ENCODE data around the gene AGAP1.

AGAP1 gene

DNA sequence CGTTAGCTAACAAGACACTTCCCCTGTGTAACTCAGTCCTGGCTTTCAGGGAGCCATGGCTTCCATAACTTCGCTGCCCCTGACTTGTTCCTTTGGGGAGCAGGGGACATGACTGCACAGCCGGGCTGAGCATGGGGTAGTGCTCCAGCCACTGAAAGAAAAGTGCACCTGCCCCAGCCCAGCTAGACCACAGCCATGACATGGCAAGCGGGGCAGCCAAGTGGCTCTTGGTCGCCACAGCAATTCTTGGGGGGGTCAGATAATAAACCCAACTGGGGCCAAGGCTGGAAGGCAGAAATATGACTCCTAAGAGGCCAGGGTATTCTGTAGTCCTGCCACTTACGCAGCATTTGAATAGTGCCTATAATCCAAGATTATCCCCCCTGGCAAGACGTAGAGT is 385.3 kb downstream of the AGAP1 start:
- Histone ChIP-seq H3K4me2 (ENCODE audit: low read length) (no peak overlapping the region), H3K36me3 (ENCODE audit: insufficient read depth, low read length) (no peaks in the 10 kb centered on the region), H3K4me1 (ENCODE audit: control insufficient read depth, insufficient read depth, low read length) (no peaks in the 10 kb centered on the region), H3K27me3 (ENCODE audit: control insufficient read depth, insufficient read depth, low read length) (no peaks in the 10 kb centered on the region), H3K9me3 (replicated peaks; ENCODE audit: low read length) (no peaks in the 10 kb centered on the region), H3K4me3 (ENCODE audit: low read length) (no peak overlapping the region), H3K9ac (ENCODE audit: low read depth, low read length) (no peak overlapping the region)

DNA sequence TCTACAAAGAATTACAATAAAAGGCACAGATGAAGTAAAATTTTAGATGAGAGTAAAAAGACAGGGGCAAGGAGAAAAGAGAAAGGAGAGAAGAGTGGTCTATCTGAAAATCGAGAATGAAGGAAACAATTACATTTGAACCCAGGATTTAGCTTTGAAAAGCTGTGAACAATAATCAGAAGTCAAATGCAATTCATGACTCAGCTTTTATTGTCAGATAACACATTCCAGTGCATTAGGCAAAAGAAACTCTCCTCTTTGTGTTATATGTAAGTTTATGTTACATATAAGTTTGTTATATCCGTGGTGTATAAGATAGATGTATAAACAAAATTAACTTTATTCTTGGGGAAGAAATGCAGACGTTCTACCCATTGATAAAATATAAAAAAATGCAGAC is 389.8 kb downstream of the AGAP1 start:
- no peak overlapping the region for H3K9ac ChIP-seq (ENCODE audit: low read depth, low read length)
- no peaks in the 10 kb centered on the region for H3K27me3 ChIP-seq (ENCODE audit: control insufficient read depth, insufficient read depth, low read length)
- no peak overlapping the region for H3K4me2 ChIP-seq (ENCODE audit: low read length)
- no peaks in the 10 kb centered on the region for H3K4me1 ChIP-seq (ENCODE audit: control insufficient read depth, insufficient read depth, low read length)
- no peaks in the 10 kb centered on the region for H3K9me3 ChIP-seq (replicated peaks; ENCODE audit: low read length)
- H3K36me3 ChIP-seq (ENCODE audit: insufficient read depth, low read length), result peaks cover 13% of the 10 kb centered on the region
- H3K4me3 ChIP-seq (ENCODE audit: low read length), result no peak overlapping the region

DNA sequence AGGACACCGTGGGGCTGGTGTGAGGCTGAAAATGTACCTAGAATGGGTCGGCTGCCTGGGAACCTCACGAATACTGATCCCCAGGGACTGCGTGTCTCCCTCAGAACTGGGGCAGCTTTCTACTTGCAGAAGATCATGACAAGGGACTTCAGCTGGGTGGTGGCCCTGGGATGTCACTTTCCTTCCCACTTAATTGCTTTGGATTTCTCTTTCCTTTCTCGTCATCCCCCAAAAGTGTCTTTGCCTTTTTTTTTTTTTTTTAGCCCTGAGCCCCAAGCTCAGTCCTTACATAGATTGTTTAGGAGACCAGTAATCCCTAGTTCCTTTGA is 395.4 kb downstream of the AGAP1 start:
- no peaks in the 10 kb centered on the region for H3K27me3 ChIP-seq (ENCODE audit: control insufficient read depth, insufficient read depth, low read length)
- no peak overlapping the region for H3K4me2 ChIP-seq (ENCODE audit: low read length)
- H3K4me3 ChIP-seq (ENCODE audit: low read length), result no peak overlapping the region
- H3K9me3 ChIP-seq (replicated peaks; ENCODE audit: low read length), result no peaks in the 10 kb centered on the region
- H3K4me1 ChIP-seq (ENCODE audit: control insufficient read depth, insufficient read depth, low read length), result no peaks in the 10 kb centered on the region
- H3K9ac ChIP-seq (ENCODE audit: low read depth, low read length), result no peak overlapping the region
- H3K36me3 ChIP-seq (ENCODE audit: insufficient read depth, low read length), result peaks cover 13% of the 10 kb centered on the region

DNA sequence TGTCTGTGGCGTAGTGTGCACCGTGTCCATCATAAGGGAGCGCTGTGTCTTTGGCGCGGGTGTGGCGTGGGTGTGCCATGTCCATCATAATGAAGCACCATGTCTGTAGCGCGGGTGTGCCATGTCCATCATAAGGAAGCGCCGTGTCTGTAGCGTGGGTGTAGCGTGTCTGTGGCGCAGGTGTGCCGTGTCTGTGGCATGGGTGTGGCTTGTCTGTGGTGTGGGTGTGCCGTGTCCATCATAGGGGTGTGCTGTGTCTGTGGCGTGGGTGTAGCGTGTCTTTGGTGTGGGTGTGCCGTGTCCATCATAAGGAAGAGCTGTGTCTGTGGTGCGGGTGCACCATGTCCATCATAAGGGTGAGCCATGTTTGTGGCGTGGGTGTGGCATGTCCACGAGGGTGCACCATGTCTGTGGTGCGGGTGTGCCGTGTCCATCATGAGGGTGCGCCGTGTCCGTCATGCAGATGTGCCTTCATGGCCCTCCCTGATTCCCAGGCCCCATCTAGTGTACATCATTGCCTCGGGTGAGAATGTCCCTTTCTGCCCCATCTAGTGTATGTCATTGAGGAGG is 399.4 kb downstream of the AGAP1 start:
- H3K4me2 ChIP-seq (ENCODE audit: low read length), result no peak overlapping the region
- no peaks in the 10 kb centered on the region for H3K4me1 ChIP-seq (ENCODE audit: control insufficient read depth, insufficient read depth, low read length)
- no peak overlapping the region for H3K4me3 ChIP-seq (ENCODE audit: low read length)
- no peak overlapping the region for H3K9ac ChIP-seq (ENCODE audit: low read depth, low read length)
- no peaks in the 10 kb centered on the region for H3K9me3 ChIP-seq (replicated peaks; ENCODE audit: low read length)
- H3K36me3 ChIP-seq (ENCODE audit: insufficient read depth, low read length), result peaks cover 5% of the 10 kb centered on the region
- H3K27me3 ChIP-seq (ENCODE audit: control insufficient read depth, insufficient read depth, low read length), result no peaks in the 10 kb centered on the region

DNA sequence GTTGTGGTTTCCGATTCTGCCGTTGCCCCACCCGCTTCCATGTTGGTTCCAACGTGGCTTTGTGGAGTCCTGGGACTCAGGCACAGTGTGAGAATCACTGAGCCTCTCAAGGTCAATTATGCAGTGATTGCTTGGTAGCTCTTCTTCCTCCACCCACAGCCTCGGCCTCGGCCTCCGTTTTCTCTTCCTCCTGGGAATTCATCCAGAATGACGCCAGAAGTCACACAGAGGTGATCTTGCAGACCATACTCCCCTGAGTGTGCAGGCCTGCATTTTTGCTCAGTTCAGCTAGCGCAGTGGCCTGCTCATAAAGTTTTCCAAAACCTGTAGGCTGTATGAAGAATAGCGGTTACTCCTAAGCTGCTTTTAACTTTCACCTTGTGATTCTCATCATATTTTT is 401.0 kb downstream of the AGAP1 start:
- H3K4me3 ChIP-seq (ENCODE audit: low read length), result no peak overlapping the region
- no peak overlapping the region for H3K9ac ChIP-seq (ENCODE audit: low read depth, low read length)
- H3K36me3 ChIP-seq (ENCODE audit: insufficient read depth, low read length), result peaks cover 5% of the 10 kb centered on the region
- H3K27me3 ChIP-seq (ENCODE audit: control insufficient read depth, insufficient read depth, low read length), result no peaks in the 10 kb centered on the region
- no peaks in the 10 kb centered on the region for H3K4me1 ChIP-seq (ENCODE audit: control insufficient read depth, insufficient read depth, low read length)
- H3K4me2 ChIP-seq (ENCODE audit: low read length), result no peak overlapping the region
- H3K9me3 ChIP-seq (replicated peaks; ENCODE audit: low read length), result no peaks in the 10 kb centered on the region

DNA sequence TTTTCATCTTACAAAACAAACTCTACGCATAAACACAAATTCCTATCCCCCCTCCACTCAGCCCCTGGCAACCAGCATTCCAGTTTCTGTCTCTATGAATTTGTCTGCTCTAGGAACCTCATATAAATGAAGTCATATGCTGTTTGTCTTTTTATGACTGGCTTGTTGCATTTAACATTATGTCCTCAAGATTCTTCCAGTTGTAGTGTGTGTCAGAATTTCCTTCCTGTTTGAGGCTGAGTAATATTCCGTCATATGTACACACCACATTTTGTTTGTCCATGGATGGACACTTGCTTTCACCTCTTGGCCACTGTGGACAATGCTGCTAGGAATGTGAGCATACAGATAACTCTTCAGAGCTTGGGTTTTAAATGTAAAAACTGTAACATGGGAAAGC is 402.2 kb downstream of the AGAP1 start:
- no peaks in the 10 kb centered on the region for H3K4me1 ChIP-seq (ENCODE audit: control insufficient read depth, insufficient read depth, low read length)
- no peaks in the 10 kb centered on the region for H3K9me3 ChIP-seq (replicated peaks; ENCODE audit: low read length)
- H3K4me2 ChIP-seq (ENCODE audit: low read length), result no peak overlapping the region
- no peak overlapping the region for H3K4me3 ChIP-seq (ENCODE audit: low read length)
- H3K36me3 ChIP-seq (ENCODE audit: insufficient read depth, low read length), result peaks cover 5% of the 10 kb centered on the region
- no peaks in the 10 kb centered on the region for H3K27me3 ChIP-seq (ENCODE audit: control insufficient read depth, insufficient read depth, low read length)
- no peak overlapping the region for H3K9ac ChIP-seq (ENCODE audit: low read depth, low read length)

DNA sequence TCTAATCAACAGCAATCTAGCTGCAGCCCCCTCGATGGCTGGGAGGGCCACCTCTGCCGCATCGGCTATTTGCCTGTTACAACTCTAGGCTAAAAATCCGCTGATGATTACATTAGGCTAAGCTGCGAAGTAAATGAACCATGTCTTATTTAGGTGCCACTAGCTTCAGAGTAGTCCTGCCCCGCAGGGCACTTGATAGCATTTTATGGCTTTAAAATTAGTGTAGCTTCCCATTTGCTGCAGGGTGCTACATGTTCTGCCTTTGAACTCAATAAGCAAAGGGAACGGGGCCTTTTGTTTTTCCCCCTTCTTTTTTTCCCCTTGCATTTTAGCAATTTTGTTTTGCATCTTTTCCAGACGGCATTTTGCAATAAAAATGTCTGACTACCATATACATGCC is 404.1 kb downstream of the AGAP1 start:
- Histone ChIP-seq H3K36me3 (ENCODE audit: insufficient read depth, low read length) (peaks cover 5% of the 10 kb centered on the region), H3K9me3 (replicated peaks; ENCODE audit: low read length) (no peaks in the 10 kb centered on the region), H3K4me2 (ENCODE audit: low read length) (no peak overlapping the region), H3K4me1 (ENCODE audit: control insufficient read depth, insufficient read depth, low read length) (no peaks in the 10 kb centered on the region), H3K4me3 (ENCODE audit: low read length) (no peak overlapping the region), H3K27me3 (ENCODE audit: control insufficient read depth, insufficient read depth, low read length) (no peaks in the 10 kb centered on the region), H3K9ac (ENCODE audit: low read depth, low read length) (no peak overlapping the region)

DNA sequence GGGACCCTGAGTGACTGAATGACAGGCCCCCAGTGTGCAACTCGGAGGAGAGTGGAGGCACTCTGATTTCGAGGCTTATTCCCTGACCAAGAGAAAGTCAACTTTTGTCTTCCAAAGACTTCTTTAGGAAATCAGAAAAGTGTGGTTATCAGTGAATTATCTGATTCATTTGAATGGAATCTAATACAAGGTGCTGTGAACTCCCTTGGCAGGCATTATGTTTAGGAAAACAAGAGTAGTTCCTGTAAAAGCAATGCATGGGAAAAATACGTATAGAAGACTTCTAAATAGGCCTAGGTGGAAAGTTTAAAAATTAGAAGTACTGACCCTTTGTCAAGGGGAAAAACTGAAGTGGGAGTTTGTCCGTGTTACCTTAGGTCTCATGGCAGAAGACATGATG is 404.9 kb downstream of the AGAP1 start:
- Histone ChIP-seq H3K9me3 (replicated peaks; ENCODE audit: low read length) (no peaks in the 10 kb centered on the region), H3K36me3 (ENCODE audit: insufficient read depth, low read length) (peaks cover 5% of the 10 kb centered on the region), H3K4me2 (ENCODE audit: low read length) (no peak overlapping the region), H3K4me1 (ENCODE audit: control insufficient read depth, insufficient read depth, low read length) (no peaks in the 10 kb centered on the region), H3K4me3 (ENCODE audit: low read length) (no peak overlapping the region), H3K27me3 (ENCODE audit: control insufficient read depth, insufficient read depth, low read length) (no peaks in the 10 kb centered on the region), H3K9ac (ENCODE audit: low read depth, low read length) (no peak overlapping the region)

DNA sequence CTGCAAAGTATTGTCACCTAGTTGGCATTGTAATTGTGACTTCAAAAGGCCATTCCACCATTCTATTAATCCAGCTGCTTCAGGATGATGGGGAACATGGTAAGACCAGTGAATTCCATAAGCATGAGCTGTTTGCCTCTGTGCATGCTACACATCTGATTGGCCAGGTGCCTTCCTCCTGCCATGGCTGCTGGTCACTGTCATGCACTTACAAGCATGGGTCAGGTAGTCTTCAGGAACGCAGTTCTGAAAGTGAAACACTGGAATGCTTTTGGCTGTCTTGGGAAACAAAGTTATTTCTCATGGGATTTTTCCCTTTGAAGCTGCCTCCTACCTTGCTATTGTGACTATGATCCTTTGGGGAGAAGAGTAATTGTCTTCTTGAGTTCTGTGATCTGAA is 406.8 kb downstream of the AGAP1 start:
- H3K4me2 ChIP-seq (ENCODE audit: low read length), result no peak overlapping the region
- H3K27me3 ChIP-seq (ENCODE audit: control insufficient read depth, insufficient read depth, low read length), result no peaks in the 10 kb centered on the region
- H3K4me3 ChIP-seq (ENCODE audit: low read length), result no peak overlapping the region
- H3K36me3 ChIP-seq (ENCODE audit: insufficient read depth, low read length), result peaks cover 5% of the 10 kb centered on the region
- no peaks in the 10 kb centered on the region for H3K4me1 ChIP-seq (ENCODE audit: control insufficient read depth, insufficient read depth, low read length)
- H3K9ac ChIP-seq (ENCODE audit: low read depth, low read length), result no peak overlapping the region
- no peaks in the 10 kb centered on the region for H3K9me3 ChIP-seq (replicated peaks; ENCODE audit: low read length)

DNA sequence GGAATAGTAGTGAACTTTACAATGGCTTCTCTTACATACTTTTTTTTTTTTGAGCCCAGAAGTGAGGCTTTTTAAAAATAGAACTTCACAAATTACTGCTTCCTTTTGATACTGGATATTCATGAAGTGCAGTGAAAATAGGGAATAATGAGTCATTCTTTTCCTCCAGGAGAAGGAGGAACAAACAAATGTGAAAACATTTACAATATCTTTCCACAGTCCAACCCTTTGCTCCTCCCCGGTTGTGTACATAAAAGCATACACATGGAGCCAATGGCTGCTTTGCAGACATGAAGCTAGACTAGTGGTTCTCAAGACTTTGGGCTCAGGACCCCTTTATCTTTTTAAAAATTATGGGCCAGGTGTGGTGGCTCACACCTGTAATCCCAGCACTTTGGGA is 407.4 kb downstream of the AGAP1 start:
- Histone ChIP-seq H3K9me3 (replicated peaks; ENCODE audit: low read length) (no peaks in the 10 kb centered on the region), H3K27me3 (ENCODE audit: control insufficient read depth, insufficient read depth, low read length) (no peaks in the 10 kb centered on the region), H3K4me1 (ENCODE audit: control insufficient read depth, insufficient read depth, low read length) (no peaks in the 10 kb centered on the region), H3K36me3 (ENCODE audit: insufficient read depth, low read length) (peaks cover 1% of the 10 kb centered on the region), H3K4me3 (ENCODE audit: low read length) (no peak overlapping the region), H3K9ac (ENCODE audit: low read depth, low read length) (no peak overlapping the region), H3K4me2 (ENCODE audit: low read length) (no peak overlapping the region)

DNA sequence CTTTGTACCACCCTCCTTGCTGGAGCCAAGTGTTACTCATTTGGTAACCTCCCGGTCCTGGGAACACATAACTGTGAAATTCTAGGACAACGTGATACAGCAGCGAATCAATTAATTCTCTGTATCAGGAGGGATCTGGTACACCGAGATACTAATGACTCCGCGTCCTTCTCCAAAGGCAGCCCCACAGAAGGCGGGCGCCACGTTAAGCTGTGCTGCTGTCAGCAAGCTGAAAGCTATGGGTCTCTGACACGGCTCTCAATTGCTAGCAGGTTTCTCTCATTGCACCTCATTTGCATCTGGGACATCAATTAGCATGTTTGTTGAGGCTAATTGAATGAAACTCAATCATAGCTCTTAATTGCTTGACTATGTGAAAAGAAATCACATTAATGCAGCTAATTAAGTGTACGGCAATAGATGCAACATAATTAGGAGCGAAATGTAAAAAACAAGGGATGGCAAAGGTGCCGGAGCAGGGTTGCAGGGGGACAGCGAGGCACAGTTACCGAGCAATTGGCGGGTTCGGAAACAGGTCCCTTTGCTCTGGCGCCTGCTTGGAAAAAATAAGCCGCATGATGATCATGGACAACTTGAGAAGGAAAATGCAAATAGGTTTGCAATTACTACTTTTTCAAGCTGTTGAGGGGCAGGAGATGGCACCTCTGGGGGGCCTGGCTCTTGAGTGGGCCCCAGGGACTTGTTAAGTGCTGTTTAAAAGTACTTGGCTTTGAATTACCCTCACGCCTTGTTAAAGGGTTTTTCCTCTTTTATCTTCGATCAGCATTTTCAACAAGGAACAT is 410.1 kb downstream of the AGAP1 start:
- no peak overlapping the region for H3K4me3 ChIP-seq (ENCODE audit: low read length)
- H3K4me2 ChIP-seq (ENCODE audit: low read length), result no peak overlapping the region
- no peaks in the 10 kb centered on the region for H3K27me3 ChIP-seq (ENCODE audit: control insufficient read depth, insufficient read depth, low read length)
- no peaks in the 10 kb centered on the region for H3K9me3 ChIP-seq (replicated peaks; ENCODE audit: low read length)
- peaks cover 4% of the 10 kb centered on the region for H3K36me3 ChIP-seq (ENCODE audit: insufficient read depth, low read length)
- H3K9ac ChIP-seq (ENCODE audit: low read depth, low read length), result no peak overlapping the region
- H3K4me1 ChIP-seq (ENCODE audit: control insufficient read depth, insufficient read depth, low read length), result no peaks in the 10 kb centered on the region

DNA sequence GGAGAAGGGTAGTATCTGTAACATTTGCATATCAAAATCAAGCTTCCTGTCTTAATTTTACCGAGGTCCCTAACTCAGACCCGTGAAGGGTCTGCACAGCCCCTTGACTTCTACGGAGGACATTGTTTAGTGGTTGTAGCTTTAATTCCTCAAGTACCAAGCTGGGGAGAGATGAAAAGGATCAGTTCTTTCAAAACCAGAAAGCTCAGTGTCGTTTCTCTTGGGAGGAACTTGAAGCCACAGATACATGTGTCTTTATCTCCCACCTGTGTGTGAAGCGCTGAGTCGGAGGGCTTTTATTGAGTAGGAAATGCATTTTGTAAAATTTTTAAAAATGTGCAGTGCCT is 410.7 kb downstream of the AGAP1 start:
- Histone ChIP-seq H3K4me1 (ENCODE audit: control insufficient read depth, insufficient read depth, low read length) (no peaks in the 10 kb centered on the region), H3K9me3 (replicated peaks; ENCODE audit: low read length) (no peaks in the 10 kb centered on the region), H3K4me3 (ENCODE audit: low read length) (no peak overlapping the region), H3K27me3 (ENCODE audit: control insufficient read depth, insufficient read depth, low read length) (no peaks in the 10 kb centered on the region), H3K4me2 (ENCODE audit: low read length) (no peak overlapping the region), H3K9ac (ENCODE audit: low read depth, low read length) (no peak overlapping the region), H3K36me3 (ENCODE audit: insufficient read depth, low read length) (peaks cover 5% of the 10 kb centered on the region)
